ENCODE data around the gene HIVEP3.

GRCh38 chr1:41767534-41768525, 150.9 kb downstream of the HIVEP3 start:
- TF ChIP-seq CTCF (IDR thresholded peaks at IDR 0.05; ENCODE audit: borderline replicate concordance, extremely low read depth, low read length, poor library complexity, severe bottlenecking) = no peak
- no peak for TF ChIP-seq EZH2 (IDR thresholded peaks at IDR 0.05; ENCODE audit: borderline replicate concordance, low read depth, low read length, severe bottlenecking)

All from DND-41 (cell line).